Measurements from ENCODE around the gene GPER1.

Gene GPER1

DNA sequence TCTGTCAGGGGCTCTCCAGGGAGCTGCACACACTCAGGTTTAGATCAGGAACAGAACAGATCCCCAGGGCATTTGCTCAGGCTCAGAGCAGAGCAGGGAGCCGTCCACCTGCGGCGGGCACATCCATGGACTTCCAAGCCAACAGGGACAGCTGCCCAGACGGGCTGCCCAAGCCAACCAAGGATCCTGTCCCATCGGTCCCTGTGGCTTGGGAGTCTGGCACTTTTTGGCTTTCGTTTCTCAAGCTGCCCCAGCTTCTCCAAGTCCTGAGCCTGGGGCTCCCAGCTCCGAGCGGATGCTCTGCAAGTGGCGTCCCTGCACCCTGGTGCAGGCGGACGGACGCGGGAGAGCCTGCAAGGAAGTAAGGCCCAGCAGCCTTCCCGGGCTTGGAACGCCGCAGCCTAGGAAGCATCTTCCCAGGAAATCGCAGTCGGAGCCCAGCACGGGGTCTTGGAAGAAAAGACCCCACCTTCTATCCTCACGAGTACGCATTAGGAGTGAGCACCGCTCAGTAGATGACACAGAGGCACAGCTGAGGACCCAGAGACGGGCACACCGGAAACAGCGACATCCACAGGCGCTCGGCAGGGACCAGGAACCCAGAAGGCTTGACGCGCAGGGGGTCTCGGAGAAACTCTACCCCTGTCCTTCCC is 37.5 kb upstream of the GPER1 start:
- DNase-seq (ENCODE audit: low read depth): no peak
- TF ChIP-seq, protein P1, sequence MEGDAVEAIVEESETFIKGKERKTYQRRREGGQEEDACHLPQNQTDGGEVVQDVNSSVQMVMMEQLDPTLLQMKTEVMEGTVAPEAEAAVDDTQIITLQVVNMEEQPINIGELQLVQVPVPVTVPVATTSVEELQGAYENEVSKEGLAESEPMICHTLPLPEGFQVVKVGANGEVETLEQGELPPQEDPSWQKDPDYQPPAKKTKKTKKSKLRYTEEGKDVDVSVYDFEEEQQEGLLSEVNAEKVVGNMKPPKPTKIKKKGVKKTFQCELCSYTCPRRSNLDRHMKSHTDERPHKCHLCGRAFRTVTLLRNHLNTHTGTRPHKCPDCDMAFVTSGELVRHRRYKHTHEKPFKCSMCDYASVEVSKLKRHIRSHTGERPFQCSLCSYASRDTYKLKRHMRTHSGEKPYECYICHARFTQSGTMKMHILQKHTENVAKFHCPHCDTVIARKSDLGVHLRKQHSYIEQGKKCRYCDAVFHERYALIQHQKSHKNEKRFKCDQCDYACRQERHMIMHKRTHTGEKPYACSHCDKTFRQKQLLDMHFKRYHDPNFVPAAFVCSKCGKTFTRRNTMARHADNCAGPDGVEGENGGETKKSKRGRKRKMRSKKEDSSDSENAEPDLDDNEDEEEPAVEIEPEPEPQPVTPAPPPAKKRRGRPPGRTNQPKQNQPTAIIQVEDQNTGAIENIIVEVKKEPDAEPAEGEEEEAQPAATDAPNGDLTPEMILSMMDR (IDR thresholded peaks at IDR 0.05; ENCODE audit: low read length, missing control alignments): no peak
- no peak overlapping the region for H3K4me3 ChIP-seq (replicated peaks; ENCODE audit: low read depth, low read length)

DNA sequence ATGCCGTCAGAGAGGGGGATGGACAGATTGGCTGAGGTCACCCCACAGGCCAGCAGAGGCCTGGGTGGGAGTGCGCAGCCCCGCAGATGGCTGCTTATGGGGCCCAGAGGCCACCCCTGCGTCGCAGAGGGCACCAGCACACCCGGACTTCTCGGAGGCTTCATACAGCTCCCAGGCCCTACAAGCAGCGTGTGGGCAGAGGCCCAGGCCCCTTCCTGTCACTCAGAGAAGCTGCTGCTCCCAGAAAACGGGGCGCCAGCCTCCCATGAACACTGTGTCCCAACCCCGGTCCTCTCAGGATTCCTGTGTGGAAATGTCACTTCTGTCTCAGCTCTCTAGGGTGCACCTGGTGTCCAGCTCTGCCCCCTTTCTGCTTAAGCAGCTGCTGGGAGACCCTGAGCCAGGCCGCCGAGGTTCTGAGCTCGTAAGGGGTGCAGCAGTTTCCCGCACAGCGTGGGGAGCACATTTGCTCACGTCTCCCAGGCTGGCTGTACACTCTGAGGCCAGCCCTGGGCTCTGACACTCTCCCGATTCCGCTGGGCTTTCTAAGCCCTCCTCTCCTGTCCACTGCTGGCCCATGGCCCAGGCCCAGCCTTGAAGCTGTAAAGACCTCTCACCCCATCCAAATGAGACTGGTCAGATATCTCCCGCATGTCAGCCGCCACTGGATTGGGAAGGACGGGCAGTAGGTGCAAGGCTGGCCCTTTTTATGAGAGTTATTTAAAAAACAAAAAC is 36.8 kb upstream of the GPER1 start:
- TF ChIP-seq, protein P1 (IDR thresholded peaks at IDR 0.05; ENCODE audit: low read length, missing control alignments): no peak
- H3K4me3 ChIP-seq (replicated peaks; ENCODE audit: low read depth, low read length): no peak overlapping the region
- no peak for DNase-seq (ENCODE audit: low read depth)

DNA sequence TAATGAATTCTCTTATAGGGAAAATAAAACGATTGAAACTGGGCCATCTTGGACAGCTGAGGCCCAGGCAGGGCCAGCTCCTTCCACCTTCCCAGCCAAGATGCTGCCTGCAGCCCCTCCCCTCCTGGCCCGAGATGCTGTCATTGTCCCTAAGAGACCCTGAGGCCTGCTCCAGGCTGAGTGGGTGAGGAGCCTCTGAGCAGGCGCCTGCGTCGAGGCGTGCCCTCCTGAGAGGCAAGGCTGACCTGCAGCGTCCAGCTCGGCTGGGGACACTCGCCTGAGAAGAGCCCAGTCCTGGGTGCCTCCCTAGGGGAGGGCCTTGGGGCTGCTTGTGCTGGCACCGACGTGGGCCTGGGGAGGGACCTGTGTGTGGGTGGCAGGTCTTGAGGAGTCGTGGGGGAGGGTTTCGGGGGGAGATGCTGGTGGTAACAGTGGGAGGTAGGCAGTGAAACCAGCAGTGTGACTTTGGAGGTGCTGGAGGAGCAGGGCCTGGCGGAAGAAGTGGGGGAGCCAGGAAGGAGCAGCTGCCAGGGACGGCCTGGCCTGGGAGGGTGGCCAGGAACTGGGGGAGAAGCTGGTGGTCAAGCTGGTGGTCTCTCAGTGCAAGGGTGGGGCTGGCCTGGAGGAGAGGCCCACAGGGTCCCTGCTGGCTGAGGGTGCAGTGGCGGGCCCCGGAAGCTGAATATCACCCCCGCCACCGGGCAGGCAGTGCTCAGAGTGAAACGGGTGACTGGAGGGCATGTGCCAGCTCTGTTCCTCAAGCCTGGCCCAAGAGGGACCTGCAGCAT is 35.7 kb upstream of the GPER1 start:
- DNase-seq (ENCODE audit: low read depth): no peak
- no peak overlapping the region for H3K4me3 ChIP-seq (replicated peaks; ENCODE audit: low read depth, low read length)

DNA sequence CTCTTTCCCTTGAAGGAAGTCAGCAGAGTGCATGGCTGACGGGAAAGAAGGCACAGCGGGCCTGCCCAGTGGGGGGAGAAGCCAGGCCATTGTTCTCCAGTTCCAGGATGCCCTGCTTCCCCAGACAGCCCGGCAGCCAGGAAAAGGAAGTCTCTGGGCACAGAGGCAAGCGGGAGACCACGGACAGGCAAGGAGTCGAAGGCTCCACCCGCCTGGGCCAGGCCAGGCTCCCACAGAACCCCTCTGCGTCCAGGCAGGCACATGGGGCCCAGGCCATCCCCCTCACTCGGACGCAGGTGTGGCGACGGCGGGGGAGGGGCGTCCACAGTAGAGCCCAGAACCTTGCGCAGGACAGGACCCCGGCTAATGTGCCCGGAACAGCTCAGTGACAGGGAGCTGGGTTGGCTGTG is 34.9 kb upstream of the GPER1 start:
- no peak for DNase-seq (ENCODE audit: low read depth)
- no peak overlapping the region for H3K4me3 ChIP-seq (replicated peaks; ENCODE audit: low read depth, low read length)
- TF ChIP-seq, protein P1 (IDR thresholded peaks at IDR 0.05; ENCODE audit: low read length, missing control alignments): no peak

More for the DNA sequence above, 35.7 kb upstream of the GPER1 start:
- TF ChIP-seq, protein P1 (IDR thresholded peaks at IDR 0.05; ENCODE audit: low read length, missing control alignments): no peak

DNA sequence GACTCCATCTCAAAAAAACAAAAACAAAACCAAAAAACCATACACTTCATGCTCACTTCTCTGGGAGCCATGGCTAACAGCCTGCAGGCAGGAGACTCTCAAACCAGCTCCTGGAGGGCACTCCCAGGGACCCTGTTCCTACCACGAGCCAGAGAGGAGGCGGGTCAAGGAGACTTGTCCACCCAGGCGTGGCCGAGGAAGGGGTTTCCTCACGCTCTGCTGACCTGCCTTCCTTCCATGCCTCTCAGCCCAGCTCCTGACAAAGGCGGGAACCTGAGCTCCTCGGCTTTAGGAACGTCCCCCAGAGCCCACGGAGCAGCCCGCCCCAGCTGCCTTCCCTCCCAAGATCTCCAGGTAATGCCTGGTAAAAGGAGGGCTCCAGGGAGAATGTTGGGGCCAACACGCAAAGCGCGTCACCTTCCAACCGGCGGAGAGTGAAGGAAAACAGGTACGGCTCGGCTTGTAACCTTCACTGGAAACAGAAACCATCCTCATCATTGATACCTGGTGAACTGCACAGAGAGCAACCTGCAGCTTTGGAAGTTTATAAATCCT is 34.0 kb upstream of the GPER1 start:
- no peak for DNase-seq (ENCODE audit: low read depth)
- TF ChIP-seq, protein P1 (IDR thresholded peaks at IDR 0.05; ENCODE audit: low read length, missing control alignments): no peak
- H3K4me3 ChIP-seq (replicated peaks; ENCODE audit: low read depth, low read length): no peak overlapping the region

DNA sequence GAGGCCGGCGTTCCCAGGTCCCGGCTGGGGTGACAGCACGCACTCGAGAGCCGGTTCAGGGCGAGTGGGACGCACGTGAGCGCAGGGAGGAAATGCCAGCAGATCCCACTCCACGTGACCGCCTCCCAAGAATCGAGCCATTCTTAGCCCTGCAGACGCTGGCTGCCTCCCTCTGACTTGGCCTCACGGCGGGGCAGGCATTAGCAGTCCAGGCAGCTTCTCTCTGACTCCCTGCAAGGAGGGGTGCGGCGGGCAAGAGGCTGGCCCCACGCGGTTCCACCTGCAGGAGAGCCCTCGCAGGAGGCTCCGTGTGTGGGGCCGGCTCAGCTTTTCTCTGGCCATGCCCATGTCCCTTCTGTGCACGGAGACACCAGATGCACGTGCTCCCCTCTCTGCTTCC is 33.5 kb upstream of the GPER1 start:
- no peak overlapping the region for H3K4me3 ChIP-seq (replicated peaks; ENCODE audit: low read depth, low read length)
- TF ChIP-seq, protein P1 (IDR thresholded peaks at IDR 0.05; ENCODE audit: low read length, missing control alignments): no peak
- DNase-seq (ENCODE audit: low read depth): no peak
